ENCODE measurements around the gene NSD2. TPM values are rescaled to one million over a fixed set of nuclear protein-coding genes. Genes with fewer than 3 reads are reported as not detected.

NSD2 gene
- total RNA-seq, 2 donors from 2014 or later: 80.1 to 176 TPM

GRCh38 chr4:1890979-1891570, 19.9 kb downstream of the NSD2 start:
- no peak for TF ChIP-seq CTCF (IDR thresholded peaks at IDR 0.05)
- DNase-seq: no peak
- intact Hi-C loops (cut with DNase I): no loop called here
- Histone ChIP-seq H3K4me3 (no peak overlapping the region), H3K27ac (no peak overlapping the region), H3K9me3 (no peaks in the 10 kb centered on the region), H3K9ac (ENCODE audit: low read depth in 2 of 2, low read length in 2 of 2) (no peak overlapping the region), H3K27me3 (no peaks in the 10 kb centered on the region), H3K4me1 (peaks cover 4% of the 10 kb centered on the region), H3K36me3 (no peaks in the 10 kb centered on the region)

- H3K9ac ChIP-seq (ENCODE audit: low read depth in 2 of 2, low read length in 2 of 2): no peak overlapping the region
- intact Hi-C loops (cut with DNase I): loop anchor here (5.0 kb wide), 2 partner anchors 84 to 149 kb away; no protein-coding TSS in a partner anchor
- no peak for TF ChIP-seq CTCF (IDR thresholded peaks at IDR 0.05)
- no peak overlapping the region for H3K27ac ChIP-seq
- peaks cover 5% of the 10 kb centered on the region for H3K36me3 ChIP-seq
- H3K9me3 ChIP-seq: no peaks in the 10 kb centered on the region
- no peak for DNase-seq
- H3K27me3 ChIP-seq: no peaks in the 10 kb centered on the region
- H3K4me3 ChIP-seq: no peak overlapping the region
- no peaks in the 10 kb centered on the region for H3K4me1 ChIP-seq
Measured at GRCh38 chr4:1895971-1896657, 24.9 kb downstream of the NSD2 start.

- H3K27ac ChIP-seq: no peak overlapping the region
- no peaks in the 10 kb centered on the region for H3K4me1 ChIP-seq
- no peak overlapping the region for H3K4me3 ChIP-seq
- H3K27me3 ChIP-seq: no peaks in the 10 kb centered on the region
- DNase-seq: no peak
- TF ChIP-seq CTCF (IDR thresholded peaks at IDR 0.05): no peak
- H3K36me3 ChIP-seq: peaks cover 8% of the 10 kb centered on the region
- intact Hi-C loops (cut with DNase I): loop anchor here (5.0 kb wide), 2 partner anchors 84 to 149 kb away; no protein-coding TSS in a partner anchor
- no peaks in the 10 kb centered on the region for H3K9me3 ChIP-seq
- H3K9ac ChIP-seq (ENCODE audit: low read depth in 2 of 2, low read length in 2 of 2): no peak overlapping the region
Measured at GRCh38 chr4:1896658-1896991, 25.4 kb downstream of the NSD2 start.

- Histone ChIP-seq H3K27ac (no peak overlapping the region), H3K9me3 (no peaks in the 10 kb centered on the region), H3K27me3 (no peaks in the 10 kb centered on the region), H3K4me3 (no peak overlapping the region), H3K4me1 (no peaks in the 10 kb centered on the region), H3K9ac (ENCODE audit: low read depth in 2 of 2, low read length in 2 of 2) (no peak overlapping the region), H3K36me3 (peaks cover 8% of the 10 kb centered on the region)
- intact Hi-C loops (cut with DNase I): loop anchor here (5.0 kb wide), 2 partner anchors 86 to 151 kb away; no protein-coding TSS in a partner anchor
- TF ChIP-seq CTCF (IDR thresholded peaks at IDR 0.05): no peak
- DNase-seq: no peak
Measured at GRCh38 chr4:1898007-1898406, 26.8 kb downstream of the NSD2 start.

- no peaks in the 10 kb centered on the region for H3K9me3 ChIP-seq
- DNase-seq: no peak
- intact Hi-C loops (cut with DNase I): loop anchor here (5.0 kb wide), 2 partner anchors 86 to 151 kb away; no protein-coding TSS in a partner anchor
- H3K27ac ChIP-seq: no peak overlapping the region
- H3K4me1 ChIP-seq: no peaks in the 10 kb centered on the region
- TF ChIP-seq CTCF (IDR thresholded peaks at IDR 0.05): no peak
- H3K36me3 ChIP-seq: peaks cover 8% of the 10 kb centered on the region
- H3K4me3 ChIP-seq: no peak overlapping the region
- no peaks in the 10 kb centered on the region for H3K27me3 ChIP-seq
- no peak overlapping the region for H3K9ac ChIP-seq (ENCODE audit: low read depth in 2 of 2, low read length in 2 of 2)
Measured at GRCh38 chr4:1898681-1899080, 27.5 kb downstream of the NSD2 start.
